ENCODE data around the gene KRTAP17-1.

Gene KRTAP17-1

DNA sequence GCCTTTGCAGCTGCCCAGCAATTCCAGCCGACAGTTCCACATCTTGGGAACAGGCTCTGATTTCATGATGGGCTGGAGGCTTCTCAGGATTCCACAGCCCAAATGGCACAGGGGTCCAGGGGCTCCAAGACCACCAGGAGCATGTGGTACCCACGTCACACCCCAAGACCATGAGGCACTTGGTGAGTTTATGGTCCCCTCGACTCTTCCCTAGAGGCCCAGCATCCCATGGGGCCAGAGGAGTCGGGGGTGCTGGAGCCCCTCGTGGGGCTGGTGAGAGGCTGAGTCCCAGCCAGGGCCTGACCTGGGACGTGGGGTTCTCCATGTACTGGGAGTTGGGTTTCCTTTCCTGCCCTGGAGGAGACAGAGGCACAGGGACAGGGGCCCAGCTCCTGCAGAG is 10.1 kb upstream of the KRTAP17-1 start:
- TF ChIP-seq, protein P1, sequence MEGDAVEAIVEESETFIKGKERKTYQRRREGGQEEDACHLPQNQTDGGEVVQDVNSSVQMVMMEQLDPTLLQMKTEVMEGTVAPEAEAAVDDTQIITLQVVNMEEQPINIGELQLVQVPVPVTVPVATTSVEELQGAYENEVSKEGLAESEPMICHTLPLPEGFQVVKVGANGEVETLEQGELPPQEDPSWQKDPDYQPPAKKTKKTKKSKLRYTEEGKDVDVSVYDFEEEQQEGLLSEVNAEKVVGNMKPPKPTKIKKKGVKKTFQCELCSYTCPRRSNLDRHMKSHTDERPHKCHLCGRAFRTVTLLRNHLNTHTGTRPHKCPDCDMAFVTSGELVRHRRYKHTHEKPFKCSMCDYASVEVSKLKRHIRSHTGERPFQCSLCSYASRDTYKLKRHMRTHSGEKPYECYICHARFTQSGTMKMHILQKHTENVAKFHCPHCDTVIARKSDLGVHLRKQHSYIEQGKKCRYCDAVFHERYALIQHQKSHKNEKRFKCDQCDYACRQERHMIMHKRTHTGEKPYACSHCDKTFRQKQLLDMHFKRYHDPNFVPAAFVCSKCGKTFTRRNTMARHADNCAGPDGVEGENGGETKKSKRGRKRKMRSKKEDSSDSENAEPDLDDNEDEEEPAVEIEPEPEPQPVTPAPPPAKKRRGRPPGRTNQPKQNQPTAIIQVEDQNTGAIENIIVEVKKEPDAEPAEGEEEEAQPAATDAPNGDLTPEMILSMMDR (conservative IDR thresholded peaks at IDR 0.05; ENCODE audit: control insufficient read depth, insufficient read depth, low read depth, low read length): no peak
- no peak overlapping the region for H3K4me3 ChIP-seq (ENCODE audit: control insufficient read depth, low read depth, low read length)
- DNase-seq (ENCODE audit: low read depth): no peak

- no peak overlapping the region for H3K4me3 ChIP-seq (ENCODE audit: control insufficient read depth, low read depth, low read length)
- TF ChIP-seq, protein P1 (conservative IDR thresholded peaks at IDR 0.05; ENCODE audit: control insufficient read depth, insufficient read depth, low read depth, low read length): no peak
- no peak for DNase-seq (ENCODE audit: low read depth)
Measured at GRCh38 chr17:41325126-41325525, 9.6 kb upstream of the KRTAP17-1 start.

DNA sequence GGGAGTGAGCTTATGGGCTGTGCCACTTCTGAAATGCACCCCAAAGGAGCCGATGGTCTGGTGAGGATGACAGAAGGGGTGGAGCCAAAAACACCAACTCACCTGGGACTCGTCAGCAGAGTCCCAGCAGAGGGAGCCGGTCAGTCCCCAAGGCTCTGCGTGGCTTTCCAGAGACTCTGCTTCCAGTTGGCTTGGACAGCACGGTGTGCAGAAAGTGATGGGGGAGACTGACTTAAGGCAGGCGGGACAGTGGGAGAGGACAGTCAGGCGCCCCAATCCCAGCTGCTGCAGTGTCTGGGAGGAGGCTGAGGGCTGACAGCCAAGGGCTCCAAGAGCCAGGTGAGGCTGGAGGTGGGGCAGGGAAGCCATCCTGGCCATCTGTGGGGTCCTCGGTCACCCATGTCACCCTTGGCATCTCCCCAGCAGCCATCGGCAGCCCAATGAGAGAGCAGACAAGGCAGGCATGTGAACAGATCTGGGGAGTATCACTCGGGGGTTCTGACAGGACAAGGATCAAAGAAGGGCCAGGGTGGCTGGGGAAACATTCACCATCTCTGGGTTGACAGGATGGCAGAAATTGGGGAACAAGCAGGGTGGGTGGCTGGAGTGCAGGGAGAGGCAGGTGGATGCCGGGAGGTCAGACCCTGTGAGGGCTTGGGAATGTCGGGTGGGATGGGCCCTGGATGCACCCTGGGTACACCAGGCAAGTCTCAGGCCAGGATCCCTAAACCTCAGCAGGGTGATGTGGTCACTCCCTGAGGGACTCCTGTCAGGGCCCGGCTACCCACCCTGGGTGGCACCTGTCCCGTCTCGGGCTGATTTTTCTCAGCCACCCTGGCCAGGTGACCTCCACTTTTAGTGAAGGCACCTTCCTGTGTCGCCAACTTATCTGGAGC is 8.9 kb upstream of the KRTAP17-1 start:
- peak; percentile 8 for DNase-seq (ENCODE audit: low read depth)
- H3K4me3 ChIP-seq (ENCODE audit: control insufficient read depth, low read depth, low read length): no peak overlapping the region
- TF ChIP-seq, protein P1 (conservative IDR thresholded peaks at IDR 0.05; ENCODE audit: control insufficient read depth, insufficient read depth, low read depth, low read length): peak; percentile 14

DNA sequence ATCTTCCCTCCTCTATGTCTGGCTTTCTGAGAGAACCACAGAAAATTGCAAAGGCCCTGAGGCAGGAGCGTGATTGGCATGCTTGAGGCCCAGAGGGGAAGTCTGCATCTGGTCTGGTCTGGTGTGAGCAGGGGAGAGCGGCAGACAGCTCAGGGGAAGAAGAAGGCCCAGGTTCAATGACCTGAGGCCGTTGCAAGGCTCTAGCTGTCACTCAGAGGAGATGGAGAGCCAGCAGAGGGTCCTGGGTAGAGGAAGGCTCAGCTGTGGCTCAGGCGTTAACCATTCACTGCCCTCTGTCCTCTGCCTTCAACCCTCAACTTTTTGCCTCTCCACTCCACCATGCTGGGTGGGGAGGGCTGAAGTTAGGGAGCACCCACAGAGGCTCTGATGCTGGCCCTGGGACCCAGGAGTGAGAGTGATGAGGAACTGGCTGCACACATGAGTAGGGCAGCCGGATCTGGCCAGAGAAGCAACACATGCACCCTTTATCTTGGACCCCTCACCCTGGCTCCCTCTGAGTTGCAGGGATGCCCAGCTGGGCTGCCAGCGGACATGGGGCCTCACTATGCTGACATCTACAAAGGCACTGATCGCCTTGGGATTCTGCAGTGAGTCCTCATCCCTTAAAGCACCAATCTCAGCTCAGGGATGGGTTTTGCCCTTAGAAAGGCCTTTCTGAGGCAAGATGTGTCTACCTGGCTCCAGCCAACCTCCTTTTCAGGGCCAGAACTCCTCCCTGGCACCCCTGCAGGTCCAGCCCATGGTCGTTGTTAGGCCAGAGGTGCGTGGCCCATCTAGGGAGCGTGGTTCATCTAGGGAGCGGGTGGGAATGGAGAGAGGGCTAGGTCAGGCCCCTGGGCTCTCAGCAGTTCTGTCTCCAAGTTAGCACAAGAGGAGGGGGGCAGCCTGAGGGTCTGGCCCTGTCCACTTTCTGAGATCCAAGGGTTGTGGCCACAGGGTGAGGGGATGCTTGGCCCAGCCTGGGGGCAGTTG is 7.7 kb upstream of the KRTAP17-1 start:
- TF ChIP-seq, protein P1 (conservative IDR thresholded peaks at IDR 0.05; ENCODE audit: control insufficient read depth, insufficient read depth, low read depth, low read length): no peak
- DNase-seq (ENCODE audit: low read depth): no peak
- no peak overlapping the region for H3K4me3 ChIP-seq (ENCODE audit: control insufficient read depth, low read depth, low read length)

DNA sequence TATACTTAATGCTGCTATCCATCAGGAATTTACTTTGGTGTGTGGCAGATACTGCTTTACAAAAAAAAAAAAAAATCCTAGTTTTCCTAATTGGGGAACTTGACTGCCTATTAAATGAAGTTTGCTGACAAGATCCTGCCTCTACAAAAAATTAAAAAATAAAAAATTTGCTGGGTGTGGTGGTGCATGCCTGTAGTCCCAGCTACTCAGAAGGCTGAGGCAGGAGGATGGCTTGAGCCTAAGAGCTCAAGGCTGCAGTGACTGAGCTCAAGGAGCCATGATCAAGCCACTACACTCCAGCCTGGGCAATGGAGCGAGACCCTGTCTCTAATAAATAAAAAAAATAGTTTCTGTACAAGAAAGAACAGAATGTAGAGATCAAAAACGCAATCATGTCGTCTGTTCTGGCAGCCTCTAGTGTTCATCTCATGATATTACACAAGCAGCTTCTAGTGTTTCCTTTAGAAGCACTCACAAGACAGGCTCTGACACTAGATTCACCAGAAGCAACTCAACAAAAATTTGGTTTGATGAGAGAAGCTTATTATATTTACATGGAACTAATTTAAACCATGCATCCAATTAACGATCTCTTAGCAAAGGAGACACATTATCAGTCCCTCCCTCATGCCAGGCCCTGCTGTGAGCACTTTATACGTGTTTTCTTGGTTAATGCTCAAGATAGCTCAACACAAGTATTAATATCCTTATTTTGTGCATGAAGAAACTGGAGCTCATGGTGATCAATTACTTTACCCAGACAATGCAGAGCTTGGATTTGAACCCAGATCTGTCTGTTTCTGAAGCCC is 6.8 kb upstream of the KRTAP17-1 start:
- no peak overlapping the region for H3K4me3 ChIP-seq (ENCODE audit: control insufficient read depth, low read depth, low read length)
- DNase-seq (ENCODE audit: low read depth): peak; percentile 79
- TF ChIP-seq, protein P1 (conservative IDR thresholded peaks at IDR 0.05; ENCODE audit: control insufficient read depth, insufficient read depth, low read depth, low read length): peak; percentile 98

- TF ChIP-seq, protein P1 (conservative IDR thresholded peaks at IDR 0.05; ENCODE audit: control insufficient read depth, insufficient read depth, low read depth, low read length): no peak
- DNase-seq (ENCODE audit: low read depth): no peak
- H3K4me3 ChIP-seq (ENCODE audit: control insufficient read depth, low read depth, low read length): no peak overlapping the region
Measured at GRCh38 chr17:41318231-41318630, 2.7 kb upstream of the KRTAP17-1 start.
